ENCODE data around the gene KRTAP5-3.
"Not testable (repeated sequence)": the region's sequence is repeated elsewhere in the genome, so short reads cannot be mapped to it uniquely, and the experiment has no call there.

The KRTAP5-3 gene

DNA sequence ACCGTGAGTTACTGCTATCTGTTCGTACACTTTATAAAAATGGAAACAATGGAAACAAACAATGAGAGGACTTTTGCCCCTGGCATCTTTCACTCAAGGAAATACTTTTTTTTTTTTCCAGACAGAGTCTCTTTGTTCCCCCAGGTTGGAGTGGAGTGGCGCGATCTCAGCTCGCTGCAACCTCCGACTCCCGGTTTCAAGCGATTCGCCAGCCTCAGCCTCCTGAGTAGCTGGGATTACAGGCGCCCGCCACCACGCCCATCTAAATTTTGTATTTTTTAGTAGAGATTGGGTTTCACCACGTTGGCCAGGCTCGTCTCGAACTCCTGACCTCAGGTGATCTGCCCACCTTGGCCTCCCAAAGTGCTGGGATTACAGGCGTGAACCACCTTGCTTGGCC is 32.5 kb downstream of the KRTAP5-3 start:
- DNase-seq = not testable (repeated sequence)

DNA sequence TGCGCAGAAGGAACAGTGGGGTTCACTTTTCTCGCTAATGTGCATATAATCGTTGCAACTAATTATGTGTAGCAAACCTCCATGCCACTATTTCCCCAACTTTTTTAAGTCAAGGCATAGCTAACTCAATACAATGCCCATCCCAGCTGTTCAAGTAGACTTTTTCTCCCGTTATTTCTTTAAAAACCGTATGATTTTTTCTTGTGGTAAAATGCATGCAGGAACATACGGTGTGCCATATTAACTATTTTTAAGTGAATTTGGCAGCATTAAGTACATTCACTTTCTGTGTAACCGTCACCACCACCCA is 33.4 kb downstream of the KRTAP5-3 start:
- DNase-seq = no peak

DNA sequence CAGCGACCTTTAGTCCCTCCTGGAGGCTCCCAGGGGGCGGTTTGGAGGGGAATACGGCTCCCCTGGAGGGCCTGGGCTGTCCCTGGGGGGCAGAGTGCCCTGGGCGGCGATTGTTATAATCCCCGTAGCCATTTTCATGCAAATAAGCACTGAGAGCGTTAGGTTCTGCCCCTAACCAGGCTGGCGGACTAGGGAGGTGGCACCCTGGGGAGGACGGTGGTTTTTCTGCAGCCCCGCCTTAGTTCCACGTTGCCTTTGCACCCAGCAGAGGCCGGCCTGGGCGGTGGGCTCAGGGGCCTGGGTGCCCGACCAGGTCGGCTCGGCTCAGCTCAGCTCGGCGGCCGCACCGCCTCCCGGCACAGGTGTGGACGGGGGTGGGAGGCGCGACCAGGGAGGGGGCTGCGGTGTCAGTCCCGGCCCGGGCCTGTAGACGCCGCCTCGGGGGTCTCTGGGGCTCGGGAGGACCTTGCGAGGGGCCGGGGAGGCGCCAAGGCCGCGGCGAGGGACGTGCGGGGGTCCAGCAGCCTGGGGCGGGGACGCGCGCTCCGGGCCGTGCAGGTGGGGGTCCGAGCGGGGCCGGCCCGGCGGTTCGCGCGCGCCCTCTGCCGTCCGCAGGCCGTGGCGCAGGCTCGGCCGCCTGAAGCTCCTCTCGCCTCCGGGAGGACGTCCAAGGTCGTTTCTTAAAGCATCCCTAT is 33.9 kb downstream of the KRTAP5-3 start:
- peak; percentile 28 for DNase-seq

DNA sequence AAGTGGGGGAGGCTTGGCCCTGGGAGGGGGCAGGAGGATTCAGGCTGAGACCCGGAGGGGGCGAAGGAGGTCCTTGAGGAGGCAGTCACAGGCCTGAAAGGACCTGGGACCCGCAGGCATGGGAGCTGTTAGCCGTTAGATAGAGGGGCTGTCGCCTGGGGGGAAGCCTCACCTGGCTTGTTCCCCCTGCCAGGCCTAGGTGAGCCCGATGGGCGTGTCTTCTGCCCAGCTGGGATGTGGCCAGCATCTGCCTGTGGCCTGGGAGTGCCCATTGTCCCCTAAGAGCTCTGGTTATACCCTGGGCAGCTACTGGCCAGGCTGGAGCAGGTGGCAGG is 34.4 kb downstream of the KRTAP5-3 start:
- DNase-seq = no peak

DNA sequence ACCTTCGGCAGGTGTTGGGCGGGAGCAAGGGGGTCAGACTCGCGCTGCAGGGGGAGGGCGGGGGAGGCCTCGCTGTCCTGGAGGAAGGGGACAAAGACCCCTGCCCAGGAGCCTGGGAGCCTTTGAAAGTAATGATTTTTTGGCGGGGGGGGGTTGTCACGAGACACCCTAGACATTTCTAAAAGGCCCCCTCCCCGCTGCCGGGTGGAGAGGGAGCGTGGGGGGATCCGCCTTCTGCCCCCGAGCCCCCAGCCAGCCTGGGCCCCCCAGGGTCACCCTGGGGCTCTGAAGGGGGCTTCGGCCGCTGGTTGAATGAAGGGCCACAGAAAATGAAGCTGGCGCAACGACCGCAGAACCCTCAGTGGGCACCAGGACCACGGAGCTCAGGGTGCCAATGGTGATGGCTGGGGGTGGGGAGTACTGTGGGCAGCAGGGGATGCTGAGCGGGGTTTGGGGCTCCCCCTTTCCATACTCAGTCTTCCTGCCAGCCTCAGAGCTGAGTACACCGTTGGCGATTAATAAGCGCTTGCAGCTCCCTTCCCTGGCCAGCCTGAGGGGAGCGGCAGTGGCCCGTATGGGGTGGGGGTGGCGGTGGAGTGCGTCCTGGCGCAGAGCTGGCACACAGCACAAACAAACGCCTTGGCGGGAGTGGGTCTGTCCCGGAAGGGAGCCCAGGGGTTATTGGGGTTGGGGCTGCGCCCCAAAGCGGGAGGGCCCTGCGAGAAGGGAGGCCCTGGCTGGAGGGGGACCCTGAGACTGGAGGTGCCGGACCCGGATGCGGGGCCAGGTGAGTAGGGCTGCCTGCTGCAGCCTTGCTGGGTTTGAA is 35.0 kb downstream of the KRTAP5-3 start:
- DNase-seq = no peak

DNA sequence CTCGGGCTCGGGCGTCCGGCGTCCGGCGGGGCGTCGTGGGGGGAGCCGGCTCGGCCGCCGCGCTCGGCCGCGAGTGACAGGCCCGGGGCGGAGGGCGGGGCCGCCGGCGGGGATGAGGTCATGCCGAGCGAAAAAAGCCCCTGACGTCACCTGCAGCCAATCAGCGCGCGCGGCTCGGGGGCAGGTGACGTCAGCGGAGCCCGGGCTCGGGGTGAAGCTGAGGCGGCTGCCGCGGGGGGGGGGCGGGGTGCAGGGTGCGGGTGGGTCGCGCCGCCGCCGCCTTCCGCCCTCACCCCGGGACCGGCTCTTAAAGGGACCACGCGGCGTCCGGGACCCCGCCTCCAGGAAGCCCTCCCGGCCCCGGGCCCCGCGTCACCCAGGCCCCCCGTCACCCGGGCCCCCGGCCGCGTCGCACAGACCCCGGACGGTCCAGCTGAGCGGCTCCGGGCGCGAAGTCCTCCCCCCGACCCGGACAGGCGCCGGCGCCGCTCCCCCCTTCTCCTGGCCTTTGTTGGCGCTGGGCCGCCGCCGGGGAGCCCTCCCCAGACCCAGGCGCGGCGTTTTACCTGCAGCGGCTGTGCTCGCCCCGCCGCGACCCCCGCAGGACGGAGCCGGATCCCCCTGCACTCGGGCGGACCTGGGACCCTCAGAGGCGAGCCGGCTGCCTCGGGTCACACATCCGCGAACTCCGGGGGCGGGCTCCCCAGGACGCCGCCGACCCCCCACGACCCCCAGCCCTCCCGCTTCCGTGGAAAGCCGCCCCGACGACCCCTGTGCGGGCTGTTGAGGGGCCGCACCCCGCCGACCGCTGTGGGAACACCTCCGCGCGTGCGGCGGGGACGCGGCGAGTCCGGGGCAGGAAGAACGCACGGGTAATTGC is 35.8 kb downstream of the KRTAP5-3 start, which contains the start of gene DUSP8:
Gene DUSP8 (minus strand): TSS at position 75 of the 880 bp plus-strand sequence. CDS start 6,445 bp downstream, outside the sequence.
- DNase-seq = peak; percentile 85

DNA sequence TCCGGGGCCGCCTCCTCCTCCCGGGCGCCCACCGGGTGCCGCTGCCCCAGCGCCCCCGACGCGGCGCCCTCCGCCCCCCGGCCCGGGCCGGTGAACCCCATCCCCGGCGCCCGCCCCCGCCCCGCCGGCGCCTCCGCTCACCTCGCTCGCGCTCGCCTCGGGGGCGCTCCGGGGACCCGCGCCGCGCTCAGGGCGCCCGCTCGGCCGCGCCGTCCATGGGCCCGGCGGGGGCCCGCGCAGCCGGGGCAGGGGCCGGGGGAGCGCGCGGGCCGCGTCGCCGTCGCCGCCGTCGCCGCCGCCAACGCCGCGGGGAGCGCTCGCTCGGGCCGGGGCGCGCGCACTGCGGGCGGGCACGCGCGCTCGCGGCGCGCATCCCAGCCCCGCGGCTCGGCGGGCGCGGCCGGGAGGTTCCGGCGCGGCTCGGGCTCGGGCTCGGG is 36.5 kb downstream of the KRTAP5-3 start:
- DNase-seq = no peak

DNA sequence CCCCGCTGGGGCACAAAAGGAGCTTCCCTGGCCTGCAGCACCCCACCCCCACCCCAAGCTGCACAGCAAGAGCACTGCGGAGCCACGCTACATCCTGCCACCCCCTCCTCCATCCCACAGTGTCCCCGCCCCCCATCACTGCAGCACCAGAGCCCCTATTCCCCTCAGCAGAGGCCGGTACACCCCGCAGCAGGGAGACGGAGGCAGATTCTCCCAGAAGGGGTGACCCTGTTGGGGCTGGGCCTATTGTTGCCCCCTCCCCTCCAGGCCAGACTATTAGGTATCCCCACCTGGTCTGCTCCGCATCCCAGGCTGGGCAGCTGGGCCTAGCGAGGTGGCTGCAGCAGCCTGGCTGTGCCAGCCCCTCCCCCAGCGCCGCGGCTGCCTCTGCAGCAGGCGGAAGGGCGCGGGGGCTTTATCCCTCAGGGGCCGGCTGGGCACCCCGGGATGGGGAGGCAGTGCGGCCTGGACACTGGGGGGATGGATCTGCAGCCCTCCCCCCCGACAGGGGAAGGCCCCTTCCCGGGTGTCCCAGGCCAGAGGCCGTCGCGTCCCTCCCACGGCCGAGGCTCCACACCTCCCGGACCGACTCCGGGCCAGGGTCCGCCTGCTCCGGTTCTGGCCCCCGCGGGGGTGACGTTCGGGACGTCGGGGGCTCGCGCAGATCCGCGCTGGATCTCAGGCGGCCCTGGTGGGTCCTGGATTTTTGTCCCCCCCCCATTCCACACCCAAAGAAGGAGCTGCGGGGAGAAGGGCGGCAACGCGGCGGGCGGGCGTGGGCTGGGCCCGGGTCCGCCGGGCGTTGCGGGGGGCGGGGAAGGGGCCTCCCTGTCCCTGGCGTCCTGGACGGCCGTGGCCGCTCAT is 37.1 kb downstream of the KRTAP5-3 start:
- peak; percentile 45 for DNase-seq

DNA sequence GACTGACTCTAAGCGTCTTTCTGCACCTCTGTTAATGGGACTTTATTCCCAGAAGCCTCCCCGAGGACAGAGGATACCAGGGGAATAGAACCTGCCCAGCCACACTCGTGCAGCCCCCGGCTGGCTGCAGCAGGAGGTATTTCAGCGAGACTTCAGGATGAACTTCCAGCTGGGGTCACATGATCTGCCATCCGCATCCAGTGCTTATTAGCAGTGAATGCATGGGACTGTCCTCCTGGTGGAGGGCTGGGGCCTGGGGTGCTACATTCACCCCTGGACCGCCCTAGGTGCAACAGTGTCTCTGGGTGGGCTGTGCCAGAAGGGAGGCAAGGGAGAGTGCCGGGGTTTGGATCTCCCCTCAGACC is 37.8 kb downstream of the KRTAP5-3 start:
- DNase-seq = no peak

DNA sequence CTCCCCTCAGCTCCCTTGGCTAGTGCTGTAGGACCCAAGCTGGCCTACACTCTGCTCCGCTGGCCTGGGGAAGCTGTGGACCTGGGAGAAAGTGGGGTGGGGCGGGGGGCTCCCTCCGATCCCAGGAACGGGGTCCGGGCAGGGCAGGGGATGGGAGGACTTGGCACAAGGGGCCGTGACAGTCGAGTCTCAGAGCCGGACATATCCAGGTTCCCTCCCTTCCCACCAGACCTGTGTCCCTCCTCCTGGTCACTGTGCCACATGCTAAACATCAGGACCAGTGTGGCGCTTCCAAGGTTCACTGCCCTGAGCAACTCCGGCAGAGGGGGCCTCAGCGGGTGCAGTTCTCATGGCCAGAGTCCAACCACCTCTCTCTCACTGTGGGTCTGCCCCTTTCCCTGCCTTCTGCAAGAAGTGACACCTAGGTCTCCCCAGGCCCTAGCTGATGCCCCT is 38.2 kb downstream of the KRTAP5-3 start:
- DNase-seq = no peak

DNA sequence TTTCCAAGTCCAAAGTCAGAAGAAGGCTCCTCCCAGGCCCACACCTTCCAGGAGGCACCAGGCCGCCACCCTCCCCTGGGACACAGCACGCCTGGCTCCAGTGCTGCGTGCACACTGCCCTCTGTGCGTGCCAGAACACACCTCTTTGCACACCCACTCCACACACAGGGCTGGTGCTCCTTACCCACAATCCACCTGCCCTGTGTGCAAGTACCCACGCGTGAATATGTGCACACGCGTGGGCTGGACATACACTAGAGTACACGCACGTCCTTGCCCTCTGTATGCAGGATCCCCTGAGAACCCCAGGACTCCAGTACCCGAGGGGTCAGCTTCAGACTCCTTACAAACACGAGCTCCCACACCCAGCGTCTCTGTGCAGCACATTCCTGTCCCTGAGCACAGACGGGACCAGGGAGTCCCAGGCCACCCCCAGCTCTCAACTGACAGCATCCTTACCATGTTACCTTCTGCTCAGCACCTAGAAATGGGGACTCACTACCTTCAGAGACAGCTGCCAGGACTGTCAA is 38.9 kb downstream of the KRTAP5-3 start:
- no peak for DNase-seq

DNA sequence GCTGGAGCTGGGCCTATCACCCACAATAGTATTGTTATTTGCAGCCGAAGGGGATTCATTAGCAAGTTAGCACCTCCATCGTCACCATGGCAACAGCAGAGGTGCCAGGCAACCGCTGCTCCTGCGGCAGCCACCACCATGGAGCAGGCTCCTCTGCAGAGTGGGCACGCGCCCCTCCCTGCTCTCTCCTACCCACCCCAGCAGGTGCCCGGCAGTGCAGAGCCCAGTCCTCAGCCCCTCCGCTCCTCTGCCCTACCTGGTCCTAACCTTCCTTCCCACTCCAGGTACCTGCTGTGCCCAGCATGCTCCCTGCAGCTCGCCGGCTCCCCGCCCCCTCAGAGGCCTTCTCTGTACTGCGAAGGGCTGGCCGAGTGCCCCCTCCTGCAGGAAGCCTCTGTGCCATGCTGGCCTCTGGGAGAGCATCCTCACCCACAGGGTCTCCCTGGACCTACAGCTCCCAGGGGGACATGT is 39.8 kb downstream of the KRTAP5-3 start:
- no peak for DNase-seq

DNA sequence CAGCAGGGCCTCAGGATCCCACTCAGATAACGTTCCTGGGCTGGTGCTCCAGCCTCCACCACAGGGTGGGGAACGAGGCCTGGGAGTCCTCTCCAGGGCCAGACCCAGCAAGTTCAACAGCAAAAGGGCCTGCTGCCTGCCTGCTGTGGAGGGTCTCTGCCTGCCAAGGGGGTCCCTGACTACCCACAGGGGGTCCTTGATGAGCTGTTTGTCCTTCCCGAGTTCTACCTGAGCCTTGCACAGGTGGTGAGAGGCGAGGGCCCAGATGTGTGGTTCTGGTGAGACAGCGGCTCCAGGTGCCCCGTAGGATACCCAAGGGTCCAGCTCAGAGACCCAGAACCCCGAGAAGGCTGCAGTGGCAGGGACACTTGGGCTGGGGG is 40.6 kb downstream of the KRTAP5-3 start:
- no peak for DNase-seq

DNA sequence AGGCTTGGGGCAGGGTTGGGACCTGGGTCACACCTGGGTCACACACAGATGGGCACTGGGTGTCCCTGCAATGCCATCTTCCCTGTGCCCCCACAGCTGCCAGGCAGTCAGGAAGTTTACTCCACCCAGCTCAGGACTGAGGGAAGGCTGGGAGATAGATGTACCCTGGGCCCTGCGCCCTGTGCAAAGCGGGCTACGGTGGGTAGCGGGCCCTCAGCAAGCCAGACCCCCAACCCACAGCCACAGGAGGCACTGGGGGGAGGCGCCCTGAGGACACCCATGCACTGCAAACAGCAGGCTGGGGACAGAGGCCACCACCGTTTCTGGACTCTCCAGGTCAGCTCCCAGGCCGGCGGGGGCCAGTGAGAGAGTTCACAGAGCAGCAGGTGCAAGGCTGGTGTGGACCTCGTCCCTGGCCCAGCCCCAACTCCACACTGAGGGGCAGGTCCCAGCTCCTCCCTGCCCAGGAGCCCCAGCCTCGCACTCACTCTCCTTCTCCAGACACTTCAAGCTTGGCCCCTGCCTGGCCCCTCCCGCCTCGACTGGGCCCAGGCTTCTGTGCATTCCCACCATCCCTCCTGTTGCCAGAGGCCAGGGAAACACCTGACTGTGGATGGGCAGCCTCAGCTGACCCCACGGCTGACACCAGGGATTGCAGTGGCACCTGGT is 41.1 kb downstream of the KRTAP5-3 start:
- no peak for DNase-seq

DNA sequence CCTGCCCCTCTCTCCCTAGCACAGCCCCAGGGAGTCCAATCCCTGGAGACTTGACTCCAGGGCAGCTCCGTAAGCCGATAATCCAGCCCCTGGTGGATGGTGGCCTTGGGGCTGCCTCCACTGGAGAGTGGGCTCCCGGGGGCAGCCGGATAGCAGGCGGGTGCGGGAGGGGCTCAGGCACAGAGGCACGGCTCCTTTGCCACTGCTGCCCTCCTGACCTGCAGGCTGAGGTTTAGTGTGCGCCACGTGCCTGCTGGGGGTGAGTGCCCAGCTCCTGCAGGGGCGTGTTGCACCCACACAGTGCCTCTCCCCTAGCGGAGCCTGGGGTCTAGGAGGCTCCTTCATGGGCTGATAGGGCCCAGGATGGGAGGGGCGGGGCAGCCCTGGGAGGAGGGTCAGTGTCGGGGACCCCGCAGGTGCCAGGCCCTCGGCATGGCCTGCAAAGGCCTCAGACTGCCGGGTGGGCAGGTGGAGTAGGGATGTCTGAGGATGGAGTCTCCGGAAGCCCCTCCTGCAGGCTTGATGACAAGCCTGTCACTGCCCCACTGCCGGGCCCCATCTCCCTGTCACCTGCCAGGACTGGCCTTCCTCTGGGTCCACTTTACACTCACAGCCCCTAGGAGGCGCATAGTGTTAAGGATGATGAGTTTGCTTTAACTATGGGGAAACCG is 41.7 kb downstream of the KRTAP5-3 start:
- DNase-seq = no peak

DNA sequence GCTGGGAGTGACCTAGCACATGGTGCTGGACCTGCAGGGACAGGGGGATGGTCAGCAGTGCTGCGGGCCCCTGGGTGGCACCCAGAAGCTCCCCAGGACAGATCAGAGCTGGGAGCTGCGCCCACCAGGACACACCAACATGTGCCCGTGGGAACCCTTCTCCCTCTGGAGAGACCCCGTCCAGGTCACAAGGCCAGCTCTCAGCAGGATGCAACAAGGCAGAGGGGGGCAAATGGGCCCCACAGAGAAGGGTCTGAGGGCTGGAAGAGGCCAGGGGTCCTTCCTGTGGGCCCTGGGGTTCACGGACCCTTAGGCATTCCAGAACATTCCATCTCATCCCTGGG is 42.4 kb downstream of the KRTAP5-3 start:
- no peak for DNase-seq

DNA sequence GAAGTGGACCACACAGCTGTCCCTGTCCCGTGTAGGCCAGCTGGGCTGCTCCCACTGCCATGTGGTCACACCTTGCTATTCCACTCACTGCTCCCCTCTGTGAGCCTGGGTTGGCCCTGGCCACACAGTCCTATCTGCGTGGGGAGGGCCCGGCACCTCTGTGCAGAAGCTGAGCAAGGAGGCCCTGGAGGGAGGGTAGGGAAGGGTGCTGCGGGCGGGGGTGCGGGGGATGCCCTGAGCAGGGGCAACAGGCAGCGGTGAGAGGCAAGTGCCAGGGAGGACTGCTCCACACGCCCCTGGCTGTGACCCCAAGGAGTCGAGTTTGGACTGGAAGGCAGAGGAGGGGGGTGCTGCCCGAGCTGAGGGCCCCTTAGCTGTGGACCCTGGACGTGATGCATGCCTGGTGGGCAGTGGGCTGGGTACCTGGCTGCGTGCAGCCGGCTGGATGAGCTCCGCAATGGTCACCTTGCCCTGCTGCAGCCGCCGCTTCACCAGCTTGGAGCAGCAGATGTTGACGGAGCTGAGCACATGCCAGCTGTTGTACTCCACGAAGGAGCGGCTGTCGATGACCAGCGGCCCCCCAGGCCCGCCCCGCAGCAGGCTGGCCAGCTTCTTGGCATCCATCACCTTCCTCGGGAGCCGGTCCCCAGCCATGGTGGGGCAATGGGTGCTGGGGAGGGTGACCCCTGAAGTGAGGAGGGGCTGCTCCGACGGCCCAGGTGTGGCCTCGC is 42.9 kb downstream of the KRTAP5-3 start:
- no peak for DNase-seq

DNA sequence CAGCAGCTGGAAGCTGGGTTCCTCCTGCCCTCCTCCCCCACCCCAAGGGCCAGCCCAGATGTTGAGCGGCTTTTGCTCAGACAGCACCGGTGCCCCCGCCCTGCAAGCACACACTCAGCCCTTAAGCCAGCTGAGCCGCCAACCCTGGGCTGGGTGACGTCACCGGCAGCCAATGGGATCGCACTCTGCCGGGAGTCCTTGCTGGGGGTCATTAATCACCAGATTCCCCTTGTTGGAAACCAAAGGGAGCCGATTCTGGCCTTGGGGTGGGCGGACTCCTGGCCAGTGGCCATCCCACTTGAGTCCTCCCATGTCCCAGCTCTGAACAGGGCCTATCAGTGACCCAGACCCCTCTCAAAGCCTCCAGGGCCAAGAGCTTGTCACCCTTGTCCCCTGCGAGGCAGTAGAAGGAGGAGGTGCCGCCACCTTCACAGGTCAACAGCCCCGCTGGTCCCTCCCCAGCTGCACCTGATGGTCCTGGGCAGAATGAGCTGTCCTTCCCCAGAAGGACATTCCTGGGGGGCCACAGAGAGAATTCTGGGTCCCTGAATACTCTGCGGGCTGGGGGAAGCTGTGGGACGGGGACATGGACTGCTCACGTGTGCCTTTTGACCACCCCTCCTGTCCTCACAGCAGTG is 43.6 kb downstream of the KRTAP5-3 start:
- DNase-seq = peak; percentile 88

DNA sequence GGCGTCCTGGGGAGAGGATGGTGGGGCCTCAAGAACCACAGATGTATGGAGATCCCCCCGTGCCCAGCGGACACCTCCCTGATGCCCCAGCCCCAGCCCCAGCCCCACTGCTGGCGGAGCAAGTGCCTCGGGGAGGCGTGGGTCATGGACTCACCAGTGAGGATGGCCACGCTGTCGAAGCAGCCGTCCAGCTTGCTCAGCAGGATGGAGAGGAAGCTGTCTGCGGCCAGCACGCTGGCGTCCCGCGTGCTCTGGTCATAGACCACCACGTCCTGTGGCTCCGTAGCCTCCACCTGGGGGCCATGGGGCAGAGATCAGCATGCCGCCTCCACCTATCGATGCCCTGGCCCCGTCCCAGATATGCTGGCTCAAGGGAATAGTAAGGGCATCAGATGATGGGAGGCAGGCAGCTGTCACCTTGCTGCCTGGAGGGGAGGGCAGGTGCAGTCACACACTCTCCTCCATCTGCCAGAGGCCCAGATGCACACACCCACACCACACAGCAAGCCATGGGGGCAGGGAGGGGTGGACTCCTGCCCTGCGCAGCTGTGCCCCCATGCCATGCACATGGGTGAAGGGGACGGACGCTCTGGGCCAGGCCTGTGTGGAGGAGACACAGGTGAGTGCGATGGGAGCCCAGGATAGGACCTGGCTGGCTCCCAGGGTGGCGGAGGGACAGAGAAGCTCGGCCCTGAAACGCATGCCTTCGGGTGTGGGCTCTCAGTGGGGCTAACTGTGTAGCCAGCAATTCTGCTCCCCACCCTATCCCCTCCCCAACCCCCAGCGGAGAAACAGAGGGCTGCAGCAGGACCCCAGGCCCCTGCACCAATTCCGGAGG is 44.3 kb downstream of the KRTAP5-3 start:
- DNase-seq = no peak

Data from fibroblast of skin of right biceps (primary cell).